H1 (cell line): ENCODE results near the gene PRDM15. TPM values are rescaled to one million over a fixed set of nuclear protein-coding genes. Genes with fewer than 3 reads are reported as not detected.
A peak's percentile ranks its signal among the peaks of the same experiment; 100 is the strongest.

Experiments
- CTCF ChIA-PET: fragments of 300-600 bp; sonication (Branson Sonifier 250); formaldehyde crosslinking; loops from one replicate; lab custom pipeline; 2021; ENCODE audit not compliant: partially characterized antibody; lab: Charles Lee
- POLR2A ChIA-PET: fragments of 300-600 bp; sonication (Branson Sonifier 250); formaldehyde crosslinking; loops from one replicate; lab custom pipeline; 2021; ENCODE audit warnings: inconsistent platforms; ENCODE audit not compliant: partially characterized antibody; lab: Charles Lee
- DNase-seq, 2 experiments: peaks; one replicate each; pipeline versions ENCODE4 v3.0.0 to v3.0.0-alpha.2; 2010 to 2022; ENCODE audit warnings: low spot score in 2 of 2, low read depth in 1 of 2, mixed read lengths in 1 of 2
- FAIRE-seq: peaks from 2 replicates; lab custom pipeline; 2011; peaks lifted over from hg19 to GRCh38; lab: Jason Lieb, UNC
- H2AFZ ChIP-seq: 2 replicates; pipeline ENCODE4 v1.8.1; 2012; ENCODE audit warnings: low read length, inconsistent platforms
- H2AK5ac ChIP-seq: 2 replicates; pipeline ENCODE4 v1.6.1; 2013; ENCODE audit warnings: low read depth, low read length
- H2BK120ac ChIP-seq: replicated peaks from 2 replicates; pipeline ENCODE3; 2013; ENCODE audit warnings: low read depth, low read length, inconsistent platforms
- H2BK12ac ChIP-seq: 2 replicates; pipeline ENCODE4 v1.6.1; 2013; ENCODE audit warnings: low read depth, low read length
- H2BK15ac ChIP-seq: 2 replicates; pipeline ENCODE4 v1.6.1; 2013; ENCODE audit warnings: low read length
- H2BK20ac ChIP-seq: 2 replicates; pipeline ENCODE4 v1.6.1; 2013; ENCODE audit warnings: low read length
- H2BK5ac ChIP-seq: 2 replicates; pipeline ENCODE4 v1.6.1; 2013; ENCODE audit warnings: low read depth, low read length
- H3K14ac ChIP-seq: 2 replicates; pipeline ENCODE4 v1.6.1; 2013; ENCODE audit warnings: inconsistent platforms; ENCODE audit not compliant: insufficient read length
- H3K18ac ChIP-seq: 2 replicates; pipeline ENCODE4 v1.6.1; 2013; ENCODE audit warnings: low read length; ENCODE audit errors: extremely low read depth
- H3K23ac ChIP-seq: 2 replicates; pipeline ENCODE4 v1.6.1; 2013; ENCODE audit warnings: inconsistent platforms; ENCODE audit not compliant: insufficient read length
- H3K23me2 ChIP-seq: 2 replicates; pipeline ENCODE4 v1.6.1; 2013; ENCODE audit warnings: low read depth, low read length
- H3K27ac ChIP-seq: 2 replicates; pipeline ENCODE4 v1.6.1; 2011; ENCODE audit warnings: low read depth, low read length, inconsistent platforms
- H3K27me3 ChIP-seq, 4 experiments: replicated peaks in 1 of 4; 1 replicate in 1 of 4; 2 replicates in 3 of 4; pipeline versions ENCODE4 v1.6.1 to v1.8.1; 2011 to 2013; ENCODE audit warnings: low read length in 3 of 4, mild to moderate bottlenecking in 3 of 4, inconsistent platforms in 2 of 4, mixed read lengths in 2 of 4, moderate library complexity in 1 of 4; ENCODE audit not compliant: control insufficient read depth in 3 of 4, insufficient read depth in 3 of 4; ENCODE audit errors: extremely low read depth in 1 of 4
- H3K36me3 ChIP-seq, 4 experiments: 2 replicates each; pipeline versions ENCODE4 v1.6.1 to v1.8.1; 2011 to 2013; ENCODE audit warnings: mild to moderate bottlenecking in 4 of 4, low read length in 3 of 4, moderate library complexity in 2 of 4, control low read depth in 1 of 4, inconsistent platforms in 1 of 4; ENCODE audit not compliant: insufficient read depth in 4 of 4, control insufficient read depth in 2 of 4
- H3K4ac ChIP-seq: replicated peaks from 2 replicates; pipeline ENCODE3; 2013; ENCODE audit warnings: low read length, low read depth, mixed read lengths, inconsistent platforms; ENCODE audit not compliant: insufficient read length
- H3K4me1 ChIP-seq, 4 experiments: replicated peaks in 1 of 4; 1 replicate in 1 of 4; 2 replicates in 3 of 4; pipeline versions ENCODE4 v1.6.1 to v1.8.1; 2011 to 2013; ENCODE audit warnings: low read length in 3 of 4, inconsistent platforms in 2 of 4, mixed read lengths in 1 of 4; ENCODE audit not compliant: insufficient read depth in 4 of 4, control insufficient read depth in 3 of 4
- H3K4me2 ChIP-seq, 2 experiments: 2 replicates each; pipeline versions ENCODE4 v1.6.1 to v1.8.1; 2011 to 2013; ENCODE audit warnings: low read depth in 2 of 2, low read length in 2 of 2, control low read depth in 1 of 2, inconsistent platforms in 1 of 2, mild to moderate bottlenecking in 1 of 2; ENCODE audit not compliant: insufficient read depth in 1 of 2
- H3K4me3 ChIP-seq, 4 experiments: fragments of 200-600, 300-600 bp in 1 of 4; sonication (generic), shearing (Covaris generic), sonication (Bioruptor Twin) in 1 of 4; 2 replicates each; pipeline versions ENCODE4 v1.5.1 to v1.8.1; 2011 to 2016; ENCODE audit warnings: low read length in 4 of 4, low read depth in 3 of 4, control low read depth in 2 of 4, inconsistent platforms in 2 of 4, mild to moderate bottlenecking in 2 of 4, mixed read lengths in 1 of 4, moderate library complexity in 1 of 4; ENCODE audit not compliant: insufficient read depth in 2 of 4; ENCODE audit errors: extremely low read depth in 1 of 4
- H3K56ac ChIP-seq: replicated peaks from 2 replicates; pipeline ENCODE3; 2013; ENCODE audit warnings: low read depth, mild to moderate bottlenecking, mixed read lengths, low read length, inconsistent platforms; ENCODE audit not compliant: insufficient read length
- H3K79me1 ChIP-seq: 2 replicates; pipeline ENCODE4 v1.6.1; 2013; ENCODE audit warnings: low read depth, low read length, control low read depth
- H3K79me2 ChIP-seq, 2 experiments: 2 replicates each; pipeline versions ENCODE4 v1.6.1 to v1.8.1; 2012 to 2013; ENCODE audit warnings: low read length in 2 of 2, mild to moderate bottlenecking in 2 of 2, inconsistent platforms in 1 of 2; ENCODE audit not compliant: insufficient read depth in 2 of 2, control insufficient read depth in 1 of 2
- H3K9ac ChIP-seq, 4 experiments: replicated peaks in 1 of 4; 1 replicate in 1 of 4; 2 replicates in 3 of 4; pipeline versions ENCODE4 v1.6.1 to v1.8.1; 2011 to 2013; ENCODE audit warnings: low read depth in 3 of 4, low read length in 3 of 4, control low read depth in 2 of 4, mild to moderate bottlenecking in 2 of 4, moderate library complexity in 2 of 4, inconsistent platforms in 1 of 4; ENCODE audit errors: extremely low read depth in 1 of 4
- H3K9me3 ChIP-seq, 2 experiments: 2 replicates each; pipeline versions ENCODE4 v1.6.1 to v1.8.1; 2012 to 2013; ENCODE audit warnings: mild to moderate bottlenecking in 2 of 2, moderate library complexity in 2 of 2, control low read depth in 1 of 2, inconsistent platforms in 1 of 2, low read depth in 1 of 2, low read length in 1 of 2, mixed read lengths in 1 of 2; ENCODE audit not compliant: insufficient read depth in 2 of 2
- H4K20me1 ChIP-seq, 2 experiments: replicated peaks in 1 of 2; 2 replicates each; pipeline versions ENCODE3 to v1.8.1; 2011 to 2013; ENCODE audit warnings: inconsistent platforms in 2 of 2, low read length in 2 of 2, mild to moderate bottlenecking in 1 of 2; ENCODE audit not compliant: insufficient read depth in 2 of 2, control insufficient read depth in 1 of 2
- H4K5ac ChIP-seq: 2 replicates; pipeline ENCODE4 v1.6.1; 2013; ENCODE audit warnings: low read length, low read depth, mixed read lengths, inconsistent platforms; ENCODE audit not compliant: insufficient read length
- H4K8ac ChIP-seq: 2 replicates; pipeline ENCODE4 v1.8.0; 2013; ENCODE audit warnings: mild to moderate bottlenecking, moderate library complexity, low read length, inconsistent platforms; ENCODE audit not compliant: insufficient read depth; ENCODE audit errors: extremely low read depth
- H4K91ac ChIP-seq: replicated peaks from 2 replicates; pipeline ENCODE3; 2013; ENCODE audit warnings: low read length, mixed read lengths, inconsistent platforms; ENCODE audit not compliant: insufficient read length
- E2F6 ChIP-seq: IDR thresholded peaks from 2 replicates; pipeline ENCODE4 v1.6.1; 2012; ENCODE audit warnings: inconsistent platforms
- EP300 ChIP-seq, 2 experiments: IDR thresholded peaks; 1 replicate in 1 of 2; 2 replicates in 1 of 2; pipeline ENCODE4 v1.6.1; 2011 to 2012; ENCODE audit warnings: low read depth in 2 of 2, low read length in 2 of 2, mild to moderate bottlenecking in 2 of 2, borderline replicate concordance in 1 of 2, inconsistent platforms in 1 of 2, moderate library complexity in 1 of 2
- JUND ChIP-seq: IDR thresholded peaks from 2 replicates; pipeline ENCODE4 v1.6.1; 2011; ENCODE audit warnings: mild to moderate bottlenecking, improper control_type of control experiment, low read length
- MAFK ChIP-seq: IDR thresholded peaks from 2 replicates; pipeline ENCODE4 v1.6.1; 2012; ENCODE audit warnings: low read depth, mild to moderate bottlenecking, improper control_type of control experiment, low read length
- RBBP5 ChIP-seq: IDR thresholded peaks from 2 replicates; pipeline ENCODE4 v1.7.1; 2012; ENCODE audit warnings: low read depth, mild to moderate bottlenecking, inconsistent platforms, low read length, moderate library complexity, borderline replicate concordance
- SIN3A ChIP-seq, 2 experiments: IDR thresholded peaks in 1 of 2; conservative IDR thresholded peaks in 1 of 2; 2 replicates each; pipeline ENCODE4 v1.6.1; 2011 to 2012; ENCODE audit warnings: low read length in 2 of 2, improper control_type of control experiment in 1 of 2, low read depth in 1 of 2, mild to moderate bottlenecking in 1 of 2
- TAF7 ChIP-seq: optimal IDR thresholded peaks from 2 replicates; pipeline ENCODE3; 2011; ENCODE audit warnings: low read depth, mild to moderate bottlenecking, inconsistent platforms, low read length, moderate library complexity, borderline replicate concordance
- WGBS, 2 experiments: shearing (Covaris generic) in 1 of 2; methylation state at CpG; one replicate each; pipeline versions ENCODE4 v1.1.6 to v1.1.7; 2013 to 2015; ENCODE audit warnings: low lambda C conversion rate in 2 of 2, mixed read lengths in 2 of 2, inconsistent platforms in 1 of 2, low coverage in 1 of 2, missing lambda C conversion rate in 1 of 2; ENCODE audit not compliant: insufficient replicate concordance in 2 of 2, insufficient coverage in 1 of 2, insufficient read length in 1 of 2; ENCODE audit errors: extremely low coverage in 1 of 2, missing lambda C conversion rate in 1 of 2; 5-methylcytosine and 5-hydroxymethylcytosine counted together
- polyA plus RNA-seq, 7 experiments: library from polyadenylated mRNA; depleted of rRNA in 3 of 7; stranded (reverse) in 5 of 7; unstranded in 2 of 7; fragments of >200 nt in 5 of 7; fragments of 200-250 nt in 2 of 7; gene quantifications; 1 replicate in 5 of 7; 2 replicates in 1 of 7; 4 replicates in 1 of 7; pipeline versions ENCODE4 v1.2.1 to v1.2.3, GENCODE V29; 2011 to 2013; ENCODE audit warnings: missing spikeins in 2 of 7, mixed read lengths in 2 of 7
- total RNA-seq: library from RNA; stranded (reverse); fragmentation: NEBNext Ultra II Directional; extraction: Animal tissue kit (Norgen Biotek cat#: 25700); gene quantifications from 2 replicates; pipeline ENCODE4 v1.2.1, GENCODE V29; 2021
- TF ChIP-seq, protein P1 (sequence below): IDR thresholded peaks from 2 replicates; pipeline ENCODE4 v1.6.1; 2011; ENCODE audit warnings: low read length, improper control_type of control experiment

Gene PRDM15
- total and polyA plus RNA-seq, 2 of the 8 experiments (the other 6 are each of a cell fraction or from before 2014, with no cell fraction given), result 9.7 to 10.5 TPM

DNA sequence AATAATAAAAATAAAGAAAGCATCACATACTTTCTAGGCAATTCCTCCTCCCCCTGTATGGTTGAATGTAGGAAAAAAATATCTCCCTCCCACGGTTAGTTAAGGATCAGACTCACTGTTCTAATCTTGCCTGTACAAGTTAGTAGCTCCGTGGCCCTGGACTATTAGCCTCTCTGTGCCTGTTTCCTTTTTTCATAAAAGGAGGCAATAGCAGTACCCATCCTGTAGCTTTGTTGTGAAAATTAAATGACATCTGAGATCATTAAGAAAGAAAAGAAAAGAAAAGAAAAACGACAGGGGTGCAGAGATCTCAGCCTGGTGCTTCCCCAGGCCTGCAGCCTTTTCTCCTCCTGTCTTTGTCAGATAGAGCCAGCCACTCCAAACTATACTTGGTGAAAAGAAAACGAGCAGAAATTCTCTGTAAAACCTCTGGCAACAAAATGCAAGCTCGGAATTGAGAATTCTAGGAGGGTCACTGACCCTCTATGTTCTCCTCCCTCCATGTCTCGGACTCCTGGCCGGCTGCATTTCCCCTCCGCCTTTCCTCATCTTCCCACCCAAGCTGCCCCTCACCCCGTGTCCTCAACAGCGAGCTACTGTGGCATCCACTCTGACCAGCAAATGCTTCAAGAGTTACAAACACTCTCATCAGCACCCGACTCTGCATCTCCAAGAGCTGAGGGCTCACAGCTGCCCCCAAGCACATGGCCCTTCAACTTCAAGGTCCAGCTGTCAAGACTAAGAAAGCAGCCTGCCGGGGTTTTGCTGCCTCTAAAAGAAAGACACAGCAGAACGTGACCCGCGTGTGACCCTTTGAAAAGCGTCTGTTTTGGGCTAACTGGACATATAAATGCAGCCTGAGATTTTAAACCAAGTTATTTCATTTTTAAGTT lies 125.9 kb downstream of the PRDM15 start:
- Histone ChIP-seq H3K9me3 (no peaks in the 10 kb centered on the region), H2BK15ac (no peak overlapping the region), H3K36me3 (peaks cover 0 to 3% (median 1%) of the 10 kb centered on the region in 4 experiments; a peak in 2 of 8 replicates), H3K23ac (no peak overlapping the region), H3K4me1 (peaks cover 9 to 37% (median 22%) of the 10 kb centered on the region in 4 experiments), H4K91ac (no peak overlapping the region), H4K5ac (no peak overlapping the region), H3K4me3 (no peak overlapping the region), H3K23me2 (no peaks in the 10 kb centered on the region), H2AFZ (no peak overlapping the region), H2BK12ac (no peak overlapping the region), H4K20me1 (peaks cover 4 to 17% of the 10 kb centered on the region in 2 experiments), H3K9ac (no peak overlapping the region), H2BK20ac (peak overlapping the region; percentile 57; the same call in 1 of the 2 replicates), H3K79me2 (peaks cover 0 to 3% of the 10 kb centered on the region in 2 experiments; a peak in 2 of 4 replicates), H3K14ac (no peak overlapping the region), H4K8ac (no peak overlapping the region), H3K4ac (no peak overlapping the region), H3K4me2 (peak overlapping the region in 1 of 2 experiments; percentile 19; a peak in 1 of 4 replicates), H3K18ac (no peak overlapping the region), H3K79me1 (peaks cover 3% of the 10 kb centered on the region; the same call in 1 of the 2 replicates), H2AK5ac (no peak overlapping the region), H2BK5ac (no peak overlapping the region; the same call in 1 of the 2 replicates), H2BK120ac (no peak overlapping the region), H3K27me3 (no peaks in the 10 kb centered on the region; a peak in 2 of 7 replicates), H3K56ac (no peak overlapping the region), H3K27ac (no peak overlapping the region)
- WGBS, 2 experiments, result 61% methylated on average over 16 of the region's 16 CpGs; no CpG with 5 or more reads in 1 of the 2 experiments
- ChIA-PET POLR2A (interaction anchor here (1.2 to 4.2 kb wide), 2 partner anchors 9 to 10 kb away, joined by 3 to 23 read pairs; no protein-coding TSS in a partner anchor), CTCF (interaction anchor here (0.6 to 13.4 kb wide), 9 partner anchors 8 to 148 kb away, joined by 3 to 118 read pairs (median 7); no protein-coding TSS in a partner anchor)
- FAIRE-seq, result no peak
- DNase-seq, result no peak
- TF ChIP-seq SIN3A (conservative IDR thresholded peaks at IDR 0.05 in 1 of 2, IDR thresholded peaks at IDR 0.05 in 1 of 2; ENCODE audit: low read depth in 1 of 2, low read length in 2 of 2), result no peak
- TF ChIP-seq RBBP5, result no peak
- TF ChIP-seq E2F6, result no peak
- TF ChIP-seq, protein P1, sequence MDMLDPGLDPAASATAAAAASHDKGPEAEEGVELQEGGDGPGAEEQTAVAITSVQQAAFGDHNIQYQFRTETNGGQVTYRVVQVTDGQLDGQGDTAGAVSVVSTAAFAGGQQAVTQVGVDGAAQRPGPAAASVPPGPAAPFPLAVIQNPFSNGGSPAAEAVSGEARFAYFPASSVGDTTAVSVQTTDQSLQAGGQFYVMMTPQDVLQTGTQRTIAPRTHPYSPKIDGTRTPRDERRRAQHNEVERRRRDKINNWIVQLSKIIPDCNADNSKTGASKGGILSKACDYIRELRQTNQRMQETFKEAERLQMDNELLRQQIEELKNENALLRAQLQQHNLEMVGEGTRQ, result no peak
- TF ChIP-seq EP300 (IDR thresholded peaks at IDR 0.05; ENCODE audit: borderline replicate concordance in 1 of 2, low read depth in 2 of 2, low read length in 2 of 2), result no peak
- TF ChIP-seq MAFK, result no peak
- no peak for TF ChIP-seq JUND
- no peak for TF ChIP-seq TAF7
